NB4 (cell line): ENCODE results near the gene OCRL.

Source experiments
- CTCF ChIP-seq: IDR thresholded peaks from one replicate; pipeline ENCODE4 v1.5.1; 2012; ENCODE audit warnings: low read depth, low read length
- MYC ChIP-seq: IDR thresholded peaks from 2 replicates; pipeline ENCODE4 v1.6.1; 2011; ENCODE audit warnings: low read depth, low read length

- TF ChIP-seq CTCF (no peak), MYC (no peak)
Observed at GRCh38 chrX:129585167-129585566, 45.1 kb downstream of the OCRL start.
